ENCODE results near the gene REEP5.

The REEP5 gene

DNA sequence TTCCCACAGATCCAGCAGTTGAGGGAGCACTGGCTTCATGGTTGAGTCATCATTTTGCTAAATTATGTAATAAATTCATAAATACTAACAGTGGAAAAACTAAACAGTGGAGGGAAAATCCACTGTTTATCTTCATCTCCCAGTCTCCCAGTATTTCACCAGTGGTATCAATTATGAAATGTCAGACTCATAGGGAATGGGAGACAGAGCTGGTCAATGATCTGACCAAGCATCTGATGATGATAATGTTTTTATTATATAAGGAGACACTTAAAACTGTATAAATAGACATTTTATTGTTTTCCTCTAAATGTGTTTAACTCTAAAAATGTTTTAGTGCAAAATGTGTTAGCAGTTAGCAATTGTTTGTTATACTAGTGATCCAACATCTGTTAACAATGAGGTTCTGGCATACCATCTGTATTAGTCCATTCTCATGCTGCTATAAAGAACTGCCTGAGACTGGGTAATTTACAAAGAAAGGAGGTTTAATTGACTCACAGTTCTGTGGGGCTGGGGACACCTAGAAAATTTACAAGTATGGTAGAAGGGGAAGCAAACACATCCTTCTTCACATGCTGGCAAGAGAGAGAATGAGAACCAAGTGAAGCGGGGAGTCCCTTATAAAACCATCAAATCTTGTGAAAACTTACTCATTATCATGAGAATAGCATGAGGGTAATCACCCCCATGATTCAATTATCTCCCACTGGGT lies 11.8 kb upstream of the REEP5 start:
- peaks cover 0 to 8% (median 2%) of the 10 kb centered on the region in 5 donors for H3K4me1 ChIP-seq (ENCODE audit: control insufficient read depth in 5 of 5, insufficient read depth in 5 of 5, low read length in 5 of 5)
- H3K9me3 ChIP-seq (ENCODE audit: control insufficient read depth in 5 of 5, low read length in 5 of 5), result no peaks in the 10 kb centered on the region
- H3K36me3 ChIP-seq (ENCODE audit: control insufficient read depth in 5 of 5, insufficient read depth in 5 of 5, low read length in 5 of 5), result no peaks in the 10 kb centered on the region
- H3K27ac ChIP-seq (ENCODE audit: low read depth, low read length), result peak overlapping the region; percentile 61
- H3K9ac ChIP-seq (ENCODE audit: low read length in 5 of 5), result no peak overlapping the region
- no peak overlapping the region for H3K4me3 ChIP-seq (ENCODE audit: low read depth in 1 of 5, low read length in 5 of 5)
- no peaks in the 10 kb centered on the region for H3K27me3 ChIP-seq (ENCODE audit: control insufficient read depth in 5 of 5, insufficient read depth in 4 of 5, low read length in 5 of 5)

DNA sequence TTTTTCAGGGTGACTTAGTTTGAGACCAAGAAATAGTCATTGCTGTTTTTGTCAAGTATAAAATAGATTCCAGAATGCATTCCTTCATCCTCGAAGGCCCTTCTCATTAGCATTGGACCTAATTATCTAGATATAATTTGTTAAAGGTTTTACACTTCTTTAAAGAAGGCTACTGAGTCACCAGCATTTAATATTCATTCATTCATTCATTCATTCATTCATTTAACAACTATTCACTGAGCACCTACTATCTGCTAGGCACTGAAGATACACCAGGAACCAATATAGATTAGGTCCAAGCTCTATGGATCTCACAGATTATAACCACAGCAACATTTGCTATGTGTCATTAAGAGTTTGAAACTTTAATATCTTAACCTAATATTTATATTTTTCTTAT lies 11.1 kb upstream of the REEP5 start:
- Histone ChIP-seq H3K27ac (ENCODE audit: low read depth, low read length) (peak overlapping the region; percentile 61), H3K36me3 (ENCODE audit: control insufficient read depth in 5 of 5, insufficient read depth in 5 of 5, low read length in 5 of 5) (no peaks in the 10 kb centered on the region), H3K4me3 (ENCODE audit: low read depth in 1 of 5, low read length in 5 of 5) (no peak overlapping the region), H3K4me1 (ENCODE audit: control insufficient read depth in 5 of 5, insufficient read depth in 5 of 5, low read length in 5 of 5) (peaks cover 0 to 8% (median 3%) of the 10 kb centered on the region in 5 donors), H3K27me3 (ENCODE audit: control insufficient read depth in 5 of 5, insufficient read depth in 4 of 5, low read length in 5 of 5) (no peaks in the 10 kb centered on the region), H3K9ac (ENCODE audit: low read length in 5 of 5) (no peak overlapping the region), H3K9me3 (ENCODE audit: control insufficient read depth in 5 of 5, low read length in 5 of 5) (no peaks in the 10 kb centered on the region)

GRCh38 chr5:112931473-112931872 lies 9.4 kb upstream of the REEP5 start:
- no peaks in the 10 kb centered on the region for H3K36me3 ChIP-seq (ENCODE audit: control insufficient read depth in 5 of 5, insufficient read depth in 5 of 5, low read length in 5 of 5)
- H3K9me3 ChIP-seq (ENCODE audit: control insufficient read depth in 5 of 5, low read length in 5 of 5), result no peaks in the 10 kb centered on the region
- peaks cover 0 to 8% (median 3%) of the 10 kb centered on the region in 5 donors for H3K4me1 ChIP-seq (ENCODE audit: control insufficient read depth in 5 of 5, insufficient read depth in 5 of 5, low read length in 5 of 5)
- no peak overlapping the region for H3K4me3 ChIP-seq (ENCODE audit: low read depth in 1 of 5, low read length in 5 of 5)
- H3K27me3 ChIP-seq (ENCODE audit: control insufficient read depth in 5 of 5, insufficient read depth in 4 of 5, low read length in 5 of 5), result no peaks in the 10 kb centered on the region
- H3K27ac ChIP-seq (ENCODE audit: low read depth, low read length), result no peak overlapping the region
- no peak overlapping the region for H3K9ac ChIP-seq (ENCODE audit: low read length in 5 of 5)

DNA sequence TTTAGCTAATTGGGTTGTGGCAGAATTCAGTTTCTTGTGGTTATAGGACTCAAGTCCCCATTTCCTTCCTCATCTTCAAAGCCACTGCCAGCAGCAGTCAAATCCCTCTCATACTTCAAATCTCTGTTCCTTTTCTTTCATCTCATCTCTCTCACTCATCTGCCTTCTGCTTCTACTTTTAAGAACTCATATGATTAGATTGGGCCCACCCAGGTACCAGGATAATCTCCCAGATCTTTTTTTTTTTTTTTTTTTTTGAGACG lies 8.0 kb upstream of the REEP5 start:
- Histone ChIP-seq H3K9me3 (ENCODE audit: control insufficient read depth in 5 of 5, low read length in 5 of 5) (no peaks in the 10 kb centered on the region), H3K4me3 (ENCODE audit: low read depth in 1 of 5, low read length in 5 of 5) (no peak overlapping the region), H3K4me1 (ENCODE audit: control insufficient read depth in 5 of 5, insufficient read depth in 5 of 5, low read length in 5 of 5) (peaks cover 0 to 8% (median 3%) of the 10 kb centered on the region in 5 donors), H3K27me3 (ENCODE audit: control insufficient read depth in 5 of 5, insufficient read depth in 4 of 5, low read length in 5 of 5) (no peaks in the 10 kb centered on the region), H3K27ac (ENCODE audit: low read depth, low read length) (no peak overlapping the region), H3K36me3 (ENCODE audit: control insufficient read depth in 5 of 5, insufficient read depth in 5 of 5, low read length in 5 of 5) (no peaks in the 10 kb centered on the region), H3K9ac (ENCODE audit: low read length in 5 of 5) (no peak overlapping the region)

- H3K4me1 ChIP-seq (ENCODE audit: control insufficient read depth in 5 of 5, insufficient read depth in 5 of 5, low read length in 5 of 5), result peaks cover 0 to 8% (median 3%) of the 10 kb centered on the region in 5 donors
- H3K9me3 ChIP-seq (ENCODE audit: control insufficient read depth in 5 of 5, low read length in 5 of 5), result no peaks in the 10 kb centered on the region
- H3K36me3 ChIP-seq (ENCODE audit: control insufficient read depth in 5 of 5, insufficient read depth in 5 of 5, low read length in 5 of 5), result no peaks in the 10 kb centered on the region
- H3K9ac ChIP-seq (ENCODE audit: low read length in 5 of 5), result no peak overlapping the region
- H3K27ac ChIP-seq (ENCODE audit: low read depth, low read length), result no peak overlapping the region
- H3K4me3 ChIP-seq (ENCODE audit: low read depth in 1 of 5, low read length in 5 of 5), result no peak overlapping the region
- no peaks in the 10 kb centered on the region for H3K27me3 ChIP-seq (ENCODE audit: control insufficient read depth in 5 of 5, insufficient read depth in 4 of 5, low read length in 5 of 5)
These were observed 7.5 kb upstream of the REEP5 start for GRCh38 chr5:112929336-112930081.

- Histone ChIP-seq H3K4me3 (ENCODE audit: low read depth in 1 of 5, low read length in 5 of 5) (no peak overlapping the region), H3K27me3 (ENCODE audit: control insufficient read depth in 5 of 5, insufficient read depth in 4 of 5, low read length in 5 of 5) (no peaks in the 10 kb centered on the region), H3K27ac (ENCODE audit: low read depth, low read length) (no peak overlapping the region), H3K36me3 (ENCODE audit: control insufficient read depth in 5 of 5, insufficient read depth in 5 of 5, low read length in 5 of 5) (peaks cover 0 to 11% (median 0%) of the 10 kb centered on the region in 5 donors), H3K9ac (ENCODE audit: low read length in 5 of 5) (no peak overlapping the region), H3K9me3 (ENCODE audit: control insufficient read depth in 5 of 5, low read length in 5 of 5) (no peaks in the 10 kb centered on the region), H3K4me1 (ENCODE audit: control insufficient read depth in 5 of 5, insufficient read depth in 5 of 5, low read length in 5 of 5) (peaks cover 3 to 35% (median 30%) of the 10 kb centered on the region in 5 donors)
These were observed 2.0 kb upstream of the REEP5 start for GRCh38 chr5:112923988-112924387.

DNA sequence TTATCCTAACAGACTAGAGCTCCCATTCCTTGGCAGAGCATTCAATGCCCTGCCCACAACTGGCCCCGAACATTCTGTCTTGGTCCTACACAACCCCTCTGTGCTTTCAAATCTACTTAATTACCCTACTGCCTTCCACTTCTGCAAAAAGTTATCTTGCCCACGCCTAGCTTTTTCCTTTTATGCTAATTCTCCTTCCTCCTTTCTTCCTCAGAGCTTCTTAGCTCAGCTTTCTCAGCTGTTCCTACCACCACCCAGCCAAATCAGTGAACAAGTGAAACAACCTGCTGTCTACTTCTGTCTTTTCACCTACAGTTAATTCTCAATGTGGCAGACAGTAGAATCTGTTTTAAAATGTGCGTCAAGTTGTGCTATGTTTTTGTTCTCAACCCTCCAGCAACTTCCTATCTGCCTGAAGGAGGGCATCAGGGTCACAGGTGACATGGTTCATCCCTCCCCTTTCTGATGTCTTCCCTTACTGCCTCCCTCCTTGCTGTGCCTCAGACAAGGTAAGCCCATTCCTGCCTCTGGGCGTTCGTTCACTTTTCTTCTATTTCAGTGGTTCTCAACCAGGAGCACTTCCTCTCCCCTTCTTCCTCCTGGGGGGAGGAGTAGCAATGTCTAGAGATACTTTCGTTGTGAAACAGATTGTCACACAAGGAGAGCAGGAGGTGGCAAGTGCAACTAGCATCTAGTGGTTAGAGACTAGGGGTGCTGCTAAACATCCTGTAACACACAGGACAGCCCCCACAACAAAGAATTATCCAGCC lies 1.3 kb upstream of the REEP5 start:
- H3K9me3 ChIP-seq (ENCODE audit: control insufficient read depth in 5 of 5, low read length in 5 of 5), result no peaks in the 10 kb centered on the region
- peak overlapping the region in 1 of 5 donors; percentile 14 for H3K9ac ChIP-seq (ENCODE audit: low read length in 5 of 5)
- H3K27ac ChIP-seq (ENCODE audit: low read depth, low read length), result peak overlapping the region; percentile 24
- peaks cover 3 to 41% (median 32%) of the 10 kb centered on the region in 5 donors for H3K4me1 ChIP-seq (ENCODE audit: control insufficient read depth in 5 of 5, insufficient read depth in 5 of 5, low read length in 5 of 5)
- H3K4me3 ChIP-seq (ENCODE audit: low read depth in 1 of 5, low read length in 5 of 5), result peak overlapping the region in 4 of 5 donors; percentile 67 to 99 (median 83)
- no peaks in the 10 kb centered on the region for H3K27me3 ChIP-seq (ENCODE audit: control insufficient read depth in 5 of 5, insufficient read depth in 4 of 5, low read length in 5 of 5)
- peaks cover 2 to 16% (median 5%) of the 10 kb centered on the region in 5 donors for H3K36me3 ChIP-seq (ENCODE audit: control insufficient read depth in 5 of 5, insufficient read depth in 5 of 5, low read length in 5 of 5)

DNA sequence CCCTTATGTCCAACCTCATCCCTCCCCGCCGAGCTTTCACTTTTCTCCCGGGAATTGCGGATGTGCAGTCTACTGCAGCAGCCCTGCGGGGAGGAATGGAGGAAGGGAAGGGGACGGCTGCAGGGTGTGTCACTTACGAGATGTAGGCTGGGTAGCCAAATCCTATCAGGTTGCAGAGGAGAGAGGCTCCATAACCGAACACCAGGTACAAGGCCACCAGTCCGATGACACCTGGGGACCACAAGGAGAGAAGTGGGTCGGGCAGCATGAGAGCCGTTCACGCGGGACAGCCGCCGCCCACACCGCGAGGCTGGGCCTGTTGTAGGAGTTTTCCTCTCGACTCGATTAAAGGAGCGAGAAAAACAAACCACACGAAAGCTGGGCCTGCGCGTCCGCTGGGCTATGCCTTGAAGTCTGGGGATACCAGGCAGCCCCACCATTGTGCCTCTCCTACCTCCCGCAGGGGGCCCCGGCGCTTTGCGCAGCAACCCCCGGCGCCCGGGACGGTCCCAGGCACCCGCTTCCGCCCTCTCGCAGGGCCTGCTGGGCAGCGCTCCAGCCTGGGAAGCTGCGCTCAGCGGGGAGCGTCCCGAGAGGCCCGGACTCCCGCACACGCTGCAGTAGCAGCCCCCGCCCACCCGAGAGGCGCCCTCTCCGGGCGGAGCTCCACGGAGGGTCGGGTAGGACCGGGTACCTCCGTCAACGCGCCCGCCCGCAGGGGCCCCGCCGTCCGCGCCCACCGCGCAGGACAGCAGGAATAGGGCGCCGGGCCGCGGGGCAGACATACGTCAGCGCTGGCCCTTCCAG lies 798 bp downstream of the REEP5 start:
- H3K9me3 ChIP-seq (ENCODE audit: control insufficient read depth in 5 of 5, low read length in 5 of 5), result no peaks in the 10 kb centered on the region
- H3K27me3 ChIP-seq (ENCODE audit: control insufficient read depth in 5 of 5, insufficient read depth in 4 of 5, low read length in 5 of 5), result no peaks in the 10 kb centered on the region
- H3K4me3 ChIP-seq (ENCODE audit: low read depth in 1 of 5, low read length in 5 of 5), result peak overlapping the region; percentile 85 to 99 (median 92)
- H3K4me1 ChIP-seq (ENCODE audit: control insufficient read depth in 5 of 5, insufficient read depth in 5 of 5, low read length in 5 of 5), result peaks cover 3 to 56% (median 46%) of the 10 kb centered on the region in 5 donors
- H3K27ac ChIP-seq (ENCODE audit: low read depth, low read length), result peak overlapping the region; percentile 97
- peak overlapping the region; percentile 79 to 98 (median 94) for H3K9ac ChIP-seq (ENCODE audit: low read length in 5 of 5)
- peaks cover 6 to 34% (median 17%) of the 10 kb centered on the region in 5 donors for H3K36me3 ChIP-seq (ENCODE audit: control insufficient read depth in 5 of 5, insufficient read depth in 5 of 5, low read length in 5 of 5)

GRCh38 chr5:112919972-112920371 lies 2.1 kb downstream of the REEP5 start:
- Histone ChIP-seq H3K4me1 (ENCODE audit: control insufficient read depth in 5 of 5, insufficient read depth in 5 of 5, low read length in 5 of 5) (peaks cover 3 to 61% (median 54%) of the 10 kb centered on the region in 5 donors), H3K36me3 (ENCODE audit: control insufficient read depth in 5 of 5, insufficient read depth in 5 of 5, low read length in 5 of 5) (peaks cover 10 to 39% (median 21%) of the 10 kb centered on the region in 5 donors), H3K4me3 (ENCODE audit: low read depth in 1 of 5, low read length in 5 of 5) (no peak overlapping the region), H3K27ac (ENCODE audit: low read depth, low read length) (peak overlapping the region; percentile 97), H3K9me3 (ENCODE audit: control insufficient read depth in 5 of 5, low read length in 5 of 5) (no peaks in the 10 kb centered on the region), H3K27me3 (ENCODE audit: control insufficient read depth in 5 of 5, insufficient read depth in 4 of 5, low read length in 5 of 5) (no peaks in the 10 kb centered on the region), H3K9ac (ENCODE audit: low read length in 5 of 5) (no peak overlapping the region)
